SW480 (cell line): Measurements from ENCODE around the gene ISM2.

Experiments used
- DNase-seq: peaks from one replicate; pipeline ENCODE4 v3.0.0-alpha.2; 2016; ENCODE audit warnings: low spot score

The ISM2 gene

GRCh38 chr14:77467801-77468200, 30.8 kb downstream of the ISM2 start:
- DNase-seq = no peak

- DNase-seq = peak; percentile 63
These were observed 39.4 kb downstream of the ISM2 start for GRCh38 chr14:77459072-77459723.

- DNase-seq = peak; percentile 64
These were observed 40.2 kb downstream of the ISM2 start for GRCh38 chr14:77458249-77458950.

GRCh38 chr14:77457522-77458248, 40.9 kb downstream of the ISM2 start, which contains the start of the genes AHSA1 and VIPAS39:
TSS of gene AHSA1 (plus strand) at chr14:77458093. CDS start at chr14:77458190, 97 bp downstream.
TSS of gene VIPAS39 (minus strand) at chr14:77457601. CDS start at chr14:77454102, 3,499 bp downstream.
- DNase-seq = peak; percentile 100

GRCh38 chr14:77457115-77457521, 41.5 kb downstream of the ISM2 start:
- DNase-seq = peak; percentile 55

- DNase-seq = no peak
These were observed 42.5 kb downstream of the ISM2 start for GRCh38 chr14:77455966-77456640.

GRCh38 chr14:77442196-77442595, 56.4 kb downstream of the ISM2 start:
- no peak for DNase-seq

GRCh38 chr14:77439861-77440260, 58.8 kb downstream of the ISM2 start:
- DNase-seq = no peak

GRCh38 chr14:77438596-77438995, 60.0 kb downstream of the ISM2 start:
- DNase-seq = no peak

GRCh38 chr14:77436042-77436441, 62.6 kb downstream of the ISM2 start:
- DNase-seq = no peak

GRCh38 chr14:77426396-77426795, 72.2 kb downstream of the ISM2 start:
- no peak for DNase-seq

- no peak for DNase-seq
These were observed 73.8 kb downstream of the ISM2 start for GRCh38 chr14:77424862-77425261.
